Fibroblast of lung (primary cell): ENCODE results near the gene TMEM192. TPM values are rescaled to one million over a fixed set of nuclear protein-coding genes. Genes with fewer than 3 reads are reported as not detected.
"Not testable (repeated sequence)": the region's sequence is repeated elsewhere in the genome, so short reads cannot be mapped to it uniquely, and the experiment has no call there.

Source experiments
- DNase-seq, 2 donors: peaks; one replicate each; pipeline versions ENCODE4 v3.0.0 to v3.0.0-alpha.2; 2010; ENCODE audit warnings: low read depth in 2 of 2
- H2AFZ ChIP-seq: 2 replicates; pipeline ENCODE4 v1.5.1; 2012; ENCODE audit warnings: low read length, control low read depth, inconsistent platforms
- H3K27ac ChIP-seq: 2 replicates; pipeline ENCODE4 v1.5.1; 2011; ENCODE audit warnings: low read length, control low read depth; ENCODE audit not compliant: insufficient read depth
- H3K27me3 ChIP-seq: 2 replicates; pipeline ENCODE4 v1.5.1; 2011; ENCODE audit warnings: mild to moderate bottlenecking, low read length; ENCODE audit not compliant: control insufficient read depth, insufficient read depth
- H3K36me3 ChIP-seq: 2 replicates; pipeline ENCODE4 v1.5.1; 2011; ENCODE audit warnings: low read length; ENCODE audit not compliant: control insufficient read depth, insufficient read depth
- H3K4me1 ChIP-seq: 2 replicates; pipeline ENCODE4 v1.5.1; 2011; ENCODE audit warnings: low read length; ENCODE audit not compliant: control insufficient read depth, insufficient read depth; ENCODE audit errors: extremely low read depth
- H3K4me2 ChIP-seq: 2 replicates; pipeline ENCODE4 v1.5.1; 2011; ENCODE audit warnings: low read length, control low read depth; ENCODE audit not compliant: insufficient read depth; ENCODE audit errors: extremely low read depth
- H3K4me3 ChIP-seq, 4 experiments: fragments of 200-600 bp in 1 of 4; sonication (generic) in 1 of 4; replicated peaks in 1 of 4; 2 replicates each; pipeline ENCODE4 v1.5.1; 2011 to 2016; ENCODE audit warnings: low read length in 4 of 4, low read depth in 3 of 4, mild to moderate bottlenecking in 3 of 4, control low read depth in 2 of 4, inconsistent platforms in 1 of 4, mixed read lengths in 1 of 4; ENCODE audit not compliant: insufficient read depth in 1 of 4; ENCODE audit errors: control extremely low read depth in 1 of 4
- H3K79me2 ChIP-seq: 2 replicates; pipeline ENCODE4 v1.5.1; 2012; ENCODE audit warnings: mild to moderate bottlenecking, low read length, inconsistent platforms; ENCODE audit not compliant: control insufficient read depth, insufficient read depth
- H3K9ac ChIP-seq: 2 replicates; pipeline ENCODE4 v1.5.1; 2011; ENCODE audit warnings: mild to moderate bottlenecking, low read length, control low read depth; ENCODE audit not compliant: insufficient read depth
- H3K9me3 ChIP-seq: 2 replicates; pipeline ENCODE4 v1.5.1; 2012; ENCODE audit warnings: low read depth, low read length; ENCODE audit not compliant: control insufficient read depth, insufficient read depth
- H4K20me1 ChIP-seq: 2 replicates; pipeline ENCODE4 v1.5.1; 2011; ENCODE audit warnings: low read length; ENCODE audit not compliant: control insufficient read depth, insufficient read depth; ENCODE audit errors: extremely low read depth
- CTCF ChIP-seq, 2 donors: IDR thresholded peaks in 1 of 2; conservative IDR thresholded peaks in 1 of 2; 1 replicate in 1 of 2; 2 replicates in 1 of 2; pipeline ENCODE4 v1.5.1; 2011 to 2012; ENCODE audit warnings: low read length in 2 of 2, control low read depth in 1 of 2, inconsistent platforms in 1 of 2, low read depth in 1 of 2, mild to moderate bottlenecking in 1 of 2
- EZH2 ChIP-seq: IDR thresholded peaks from 2 replicates; pipeline ENCODE4 v1.5.1; 2012; ENCODE audit warnings: low read length, control low read depth, mild to moderate bottlenecking; ENCODE audit errors: missing control alignments
- polyA plus RNA-seq, 2 donors: library from polyadenylated mRNA; depleted of rRNA in 1 of 2; stranded (reverse) in 1 of 2; unstranded in 1 of 2; fragments of >200 nt; gene quantifications; 2 replicates each; pipeline ENCODE4 v1.2.1, GENCODE V29; 2011 to 2012; ENCODE audit warnings: missing spikeins in 1 of 2
- total RNA-seq: library from RNA; depleted of rRNA; stranded (reverse); fragments of >200 nt; gene quantifications from 2 replicates; pipeline ENCODE4 v1.2.1, GENCODE V29; 2014

Gene TMEM192
- total and polyA plus RNA-seq, 2 donors (not counting 1 experiment from before 2014, with no cell fraction given): 6.9 to 23.7 TPM

GRCh38 chr4:165088366-165088765 is 24.3 kb downstream of the TMEM192 start:
- Histone ChIP-seq H3K9ac (no peak overlapping the region), H3K36me3 (no peaks in the 10 kb centered on the region), H3K79me2 (no peaks in the 10 kb centered on the region), H4K20me1 (no peaks in the 10 kb centered on the region), H3K27ac (no peak overlapping the region), H3K9me3 (no peaks in the 10 kb centered on the region), H3K4me2 (no peak overlapping the region), H3K27me3 (no peaks in the 10 kb centered on the region), H3K4me3 (no peak overlapping the region), H2AFZ (no peak overlapping the region), H3K4me1 (no peaks in the 10 kb centered on the region)
- DNase-seq: no peak
- TF ChIP-seq EZH2: no peak
- no peak for TF ChIP-seq CTCF (conservative IDR thresholded peaks at IDR 0.05 in 1 of 2, IDR thresholded peaks at IDR 0.05 in 1 of 2; ENCODE audit: low read depth in 1 of 2, low read length in 2 of 2)

GRCh38 chr4:165085946-165086345 is 26.7 kb downstream of the TMEM192 start:
- H3K27me3 ChIP-seq: no peaks in the 10 kb centered on the region
- H4K20me1 ChIP-seq: no peaks in the 10 kb centered on the region
- H3K4me3 ChIP-seq: no peak overlapping the region
- H3K9me3 ChIP-seq: no peaks in the 10 kb centered on the region
- H3K9ac ChIP-seq: no peak overlapping the region
- TF ChIP-seq CTCF (conservative IDR thresholded peaks at IDR 0.05 in 1 of 2, IDR thresholded peaks at IDR 0.05 in 1 of 2; ENCODE audit: low read depth in 1 of 2, low read length in 2 of 2): no peak
- TF ChIP-seq EZH2: no peak
- no peaks in the 10 kb centered on the region for H3K36me3 ChIP-seq
- no peaks in the 10 kb centered on the region for H3K4me1 ChIP-seq
- DNase-seq: no peak
- no peak overlapping the region for H3K27ac ChIP-seq
- no peaks in the 10 kb centered on the region for H3K79me2 ChIP-seq
- no peak overlapping the region for H3K4me2 ChIP-seq
- H2AFZ ChIP-seq: no peak overlapping the region

DNA sequence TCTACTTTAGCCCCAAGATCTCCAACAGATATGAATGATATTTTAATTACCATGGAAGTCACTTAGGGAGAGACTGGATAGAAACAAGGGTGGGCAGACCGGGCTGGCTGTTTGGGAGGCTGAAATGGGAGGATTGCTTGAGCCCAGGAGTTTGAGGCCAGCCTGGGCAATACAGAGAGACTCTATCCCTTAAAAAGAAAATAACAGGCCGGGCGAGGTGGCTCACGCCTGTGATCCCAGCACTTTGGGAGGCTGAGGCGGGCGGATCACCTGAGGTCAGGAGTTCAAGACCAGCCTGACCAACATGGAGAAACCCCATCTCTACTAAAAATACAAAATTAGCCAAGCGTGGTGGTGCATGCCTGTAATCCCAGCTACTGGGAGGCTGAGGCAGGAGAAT is 27.9 kb downstream of the TMEM192 start:
- not testable (repeated sequence) for H3K9me3 ChIP-seq, H3K36me3 ChIP-seq, H3K4me1 ChIP-seq, H3K4me2 ChIP-seq, H3K79me2 ChIP-seq, DNase-seq, H4K20me1 ChIP-seq, H3K27me3 ChIP-seq, H3K4me3 ChIP-seq, H3K9ac ChIP-seq, H2AFZ ChIP-seq, H3K27ac ChIP-seq

DNA sequence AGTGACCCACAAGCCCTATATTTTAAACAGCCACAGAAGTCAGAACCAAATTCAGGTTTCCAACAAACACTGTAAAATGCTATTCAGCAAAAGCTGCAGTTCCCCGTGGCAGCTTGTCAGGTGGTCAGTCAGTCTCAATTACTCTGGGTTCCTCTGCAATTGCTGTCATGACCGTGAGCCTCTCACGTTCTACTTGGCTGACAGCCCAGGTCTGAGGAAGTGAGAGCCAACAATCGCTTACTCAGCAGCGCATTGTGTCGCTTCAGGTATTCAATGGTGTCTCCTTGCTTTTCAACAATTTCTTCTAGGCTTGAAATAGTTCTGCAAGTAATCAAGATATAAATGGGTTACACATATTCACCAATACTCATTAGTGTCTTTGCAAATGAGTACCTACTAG is 33.2 kb downstream of the TMEM192 start:
- Histone ChIP-seq H3K27ac (no peak overlapping the region), H3K27me3 (no peaks in the 10 kb centered on the region), H3K4me3 (no peak overlapping the region), H3K9ac (no peak overlapping the region), H3K4me2 (no peak overlapping the region), H3K4me1 (no peaks in the 10 kb centered on the region), H3K36me3 (peaks cover 2% of the 10 kb centered on the region), H3K79me2 (no peaks in the 10 kb centered on the region), H3K9me3 (no peaks in the 10 kb centered on the region), H2AFZ (no peak overlapping the region), H4K20me1 (no peaks in the 10 kb centered on the region)
- peak; percentile 20 to 38 for DNase-seq
- no peak for TF ChIP-seq CTCF (conservative IDR thresholded peaks at IDR 0.05 in 1 of 2, IDR thresholded peaks at IDR 0.05 in 1 of 2; ENCODE audit: low read depth in 1 of 2, low read length in 2 of 2)
- TF ChIP-seq EZH2: no peak
